AG04450 (cell line): ENCODE measurements around the gene SLC49A3. TPM values are rescaled to one million over a fixed set of nuclear protein-coding genes. Genes with fewer than 3 reads are reported as not detected.
"Not testable (repeated sequence)": the region's sequence is repeated elsewhere in the genome, so short reads cannot be mapped to it uniquely, and the experiment has no call there.

Experiments used
- CTCF ChIA-PET: fragments of 300-600, 350-600 bp; formaldehyde crosslinking; extraction: SDS; loops from one replicate; lab custom pipeline; 2022; ENCODE audit warnings: antibody characterized with exemption, inconsistent platforms; lab: Charles Lee
- POLR2A ChIA-PET: fragments of 350-600 bp; formaldehyde crosslinking; extraction: SDS; loops from one replicate; lab custom pipeline; 2021; ENCODE audit warnings: antibody characterized with exemption, inconsistent platforms; lab: Yijun Ruan, JAX
- DNase-seq: peaks from one replicate; pipeline ENCODE4 v3.0.0-alpha.2; 2011; ENCODE audit warnings: low read depth, low spot score
- H3K27ac ChIP-seq: one replicate; pipeline ENCODE4 v1.5.1; 2012; ENCODE audit warnings: low read depth, low read length, control low read depth
- H3K27me3 ChIP-seq: one replicate; pipeline ENCODE4 v1.6.0; 2012; ENCODE audit warnings: low read length; ENCODE audit not compliant: control insufficient read depth, insufficient read depth
- H3K4me3 ChIP-seq: 2 replicates; pipeline ENCODE4 v1.5.1; 2011; ENCODE audit warnings: mild to moderate bottlenecking, low read depth, low read length, control low read depth
- H3K9me3 ChIP-seq: 2 replicates; pipeline ENCODE4 v1.5.1; 2012; ENCODE audit warnings: low read length; ENCODE audit not compliant: control insufficient read depth, insufficient read depth
- CTCF ChIP-seq: IDR thresholded peaks from 2 replicates; pipeline ENCODE4 v1.5.1; 2011; ENCODE audit warnings: low read depth, low read length, control low read depth, inconsistent platforms
- polyA plus RNA-seq: library from polyadenylated mRNA; depleted of rRNA; stranded (reverse); fragments of >200 nt; gene quantifications from 2 replicates; pipeline ENCODE4 v1.2.3, GENCODE V29; 2011

The SLC49A3 gene
- polyA plus RNA-seq, 1 experiment = not detected

DNA sequence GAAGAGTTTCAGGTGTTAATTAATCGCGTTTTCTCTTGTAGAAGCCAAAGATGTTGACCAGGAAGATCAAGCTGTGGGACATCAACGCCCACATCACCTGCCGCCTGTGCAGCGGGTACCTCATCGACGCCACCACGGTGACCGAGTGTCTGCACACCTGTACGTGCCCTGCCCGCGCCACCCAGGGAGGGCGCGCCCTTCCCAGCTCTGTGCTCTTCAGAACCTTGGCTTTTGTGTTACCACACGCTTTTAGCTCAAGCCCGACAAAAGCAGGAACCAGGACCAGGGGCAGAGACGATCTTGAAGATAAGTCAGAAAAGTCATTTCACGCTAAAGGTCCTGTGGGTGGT lies 44.7 kb upstream of the SLC49A3 start:
- ChIA-PET CTCF (interaction anchor here (1.9 kb wide), 1 partner anchor 9 kb away, joined by 9 read pairs; no protein-coding TSS in a partner anchor), POLR2A (no interaction called here)
- no peak for TF ChIP-seq CTCF

GRCh38 chr4:732911-733630 lies 44.1 kb upstream of the SLC49A3 start:
- TF ChIP-seq CTCF = no peak
- Histone ChIP-seq H3K27me3 (no peaks in the 10 kb centered on the region), H3K9me3 (peaks cover 13% of the 10 kb centered on the region), H3K27ac (no peak overlapping the region), H3K4me3 (no peak overlapping the region)
- DNase-seq = no peak
- ChIA-PET POLR2A (no interaction called here), CTCF (interaction anchor here (1.9 kb wide), 1 partner anchor 9 kb away, joined by 9 read pairs; no protein-coding TSS in a partner anchor)

More for the DNA sequence above, 44.7 kb upstream of the SLC49A3 start:
- no peak for DNase-seq
- H3K9me3 ChIP-seq = peaks cover 13% of the 10 kb centered on the region
- H3K4me3 ChIP-seq = no peak overlapping the region
- no peak overlapping the region for H3K27ac ChIP-seq
- no peaks in the 10 kb centered on the region for H3K27me3 ChIP-seq

- no peak for DNase-seq
- ChIA-PET CTCF (interaction anchor here (1.9 kb wide), 1 partner anchor 10 kb away, joined by 9 read pairs; no protein-coding TSS in a partner anchor), POLR2A (no interaction called here)
- no peak overlapping the region for H3K4me3 ChIP-seq
- no peak for TF ChIP-seq CTCF
- no peaks in the 10 kb centered on the region for H3K27me3 ChIP-seq
- no peak overlapping the region for H3K27ac ChIP-seq
- H3K9me3 ChIP-seq = peaks cover 13% of the 10 kb centered on the region
These were observed 43.5 kb upstream of the SLC49A3 start for GRCh38 chr4:732486-732885.

- CTCF ChIA-PET = interaction anchor here (1.9 kb wide), 1 partner anchor 10 kb away, joined by 9 read pairs; no protein-coding TSS in a partner anchor
- H3K27ac ChIP-seq, H3K27me3 ChIP-seq, H3K4me3 ChIP-seq, POLR2A ChIA-PET, DNase-seq: not testable (repeated sequence)
- H3K9me3 ChIP-seq = peaks cover 13% of the 10 kb centered on the region
These were observed 43.0 kb upstream of the SLC49A3 start for GRCh38 chr4:731954-732353.

- DNase-seq, CTCF ChIA-PET, POLR2A ChIA-PET, H3K27ac ChIP-seq, H3K4me3 ChIP-seq, H3K27me3 ChIP-seq: not testable (repeated sequence)
- H3K9me3 ChIP-seq = peaks cover 13% of the 10 kb centered on the region
These were observed 42.3 kb upstream of the SLC49A3 start for GRCh38 chr4:730946-731904.
